Gastroesophageal sphincter (tissue), 4 donors: ENCODE data around the gene COL7A1. TPM values are rescaled to one million over a fixed set of nuclear protein-coding genes. Genes with fewer than 3 reads are reported as not detected.

ENCODE experiments used
- ATAC-seq: fragments of 150-250 bp; one replicate; pipeline ENCODE4 v1.9.1; 2016; ENCODE audit warnings: mild to moderate bottlenecking, moderate library complexity
- H3K27ac ChIP-seq, 4 donors: fragments of 200-600 bp; sonication (generic) in 3 of 4; 1 replicate in 3 of 4; 2 replicates in 1 of 4; pipeline ENCODE4 v1.5.1; 2016 to 2019
- H3K27me3 ChIP-seq: fragments of 200-600 bp; sonication (generic); one replicate; pipeline ENCODE4 v1.5.1; 2019
- H3K36me3 ChIP-seq, 2 donors: fragments of 200-600 bp; sonication (generic); one replicate each; pipeline ENCODE4 v1.5.1; 2019; ENCODE audit warnings: control low read depth in 1 of 2
- H3K4me1 ChIP-seq, 3 donors: fragments of 200-600 bp; sonication (generic); 1 replicate in 2 of 3; 2 replicates in 1 of 3; pipeline ENCODE4 v1.5.1; 2016 to 2019; ENCODE audit warnings: control low read depth in 2 of 3
- H3K4me3 ChIP-seq, 2 donors: fragments of 200-600 bp; sonication (generic); one replicate each; pipeline ENCODE4 v1.5.1; 2019; ENCODE audit warnings: mild to moderate bottlenecking in 1 of 2, moderate library complexity in 1 of 2
- H3K9me3 ChIP-seq, 3 donors: fragments of 200-600 bp; sonication (generic); one replicate each; pipeline ENCODE4 v1.5.1; 2017 to 2019; ENCODE audit warnings: control low read depth in 2 of 3
- EP300 ChIP-seq: sonication (generic); formaldehyde crosslinking; IDR thresholded peaks from one replicate; pipeline ENCODE4 v1.6.1; 2017; ENCODE audit warnings: antibody characterized with exemption, mild to moderate bottlenecking
- POLR2A ChIP-seq, 2 donors: fragments of 450-650 bp; IDR thresholded peaks; one replicate each; pipeline ENCODE4 v1.6.1; 2017; ENCODE audit warnings: antibody characterized with exemption in 2 of 2, mild to moderate bottlenecking in 2 of 2, moderate library complexity in 1 of 2
- POLR2AphosphoS5 ChIP-seq: sonication (generic); formaldehyde crosslinking; IDR thresholded peaks from one replicate; pipeline ENCODE4 v1.6.1; 2017; ENCODE audit warnings: antibody characterized with exemption
- WGBS, 2 donors: methylation state at CpG; one replicate each; pipeline ENCODE4 v1.1.5; 2018; ENCODE audit warnings: low coverage in 1 of 2; 5-methylcytosine and 5-hydroxymethylcytosine counted together
- total RNA-seq, 4 donors: library from RNA; depleted of rRNA; stranded (reverse); fragments of >200 nt; gene quantifications; one replicate each; pipeline ENCODE4 v1.1.0, GENCODE V29; 2016
- TF ChIP-seq, protein P1 (sequence below), 4 experiments: fragments of 200-600 bp in 2 of 4; fragments of 450-650 bp in 2 of 4; sonication (generic) in 1 of 4; IDR thresholded peaks; one replicate each; pipeline ENCODE4 v1.5.1; 2017 to 2019; ENCODE audit warnings: antibody characterized with exemption in 4 of 4, mild to moderate bottlenecking in 2 of 4, moderate library complexity in 2 of 4

Gene COL7A1
- total RNA-seq, 4 donors from 2014 or later: 1.7 to 3.9 (median 1.9) TPM

DNA sequence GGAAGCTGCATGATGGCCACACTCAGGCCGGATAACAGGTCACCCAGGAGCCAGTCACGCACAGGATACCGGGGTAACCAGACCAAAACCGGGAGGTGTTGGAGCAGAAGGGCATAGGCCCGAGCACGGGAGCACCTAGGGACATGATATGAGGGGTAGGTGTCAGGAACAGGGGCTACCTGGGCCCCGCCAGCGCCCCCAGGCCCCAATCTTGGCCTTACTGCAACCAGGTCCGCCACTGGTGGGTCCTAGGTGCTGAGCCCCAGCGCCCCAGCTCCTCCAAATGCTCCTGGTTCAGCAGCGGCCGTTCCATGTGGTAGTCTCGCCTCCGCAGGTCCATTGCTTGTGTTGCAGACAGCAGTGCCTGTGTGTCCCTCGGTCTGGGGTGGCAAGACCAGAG lies 38.1 kb upstream of the COL7A1 start:
- Histone ChIP-seq H3K4me3 (no peak overlapping the region), H3K9me3 (no peaks in the 10 kb centered on the region), H3K27me3 (no peaks in the 10 kb centered on the region), H3K36me3 (peaks cover 0 to 52% of the 10 kb centered on the region in 2 donors), H3K27ac (no peak overlapping the region), H3K4me1 (peaks cover 0 to 25% (median 18%) of the 10 kb centered on the region in 3 donors)
- ATAC-seq: no peak
- TF ChIP-seq EP300: no peak
- TF ChIP-seq POLR2AphosphoS5: no peak
- TF ChIP-seq, protein P1, sequence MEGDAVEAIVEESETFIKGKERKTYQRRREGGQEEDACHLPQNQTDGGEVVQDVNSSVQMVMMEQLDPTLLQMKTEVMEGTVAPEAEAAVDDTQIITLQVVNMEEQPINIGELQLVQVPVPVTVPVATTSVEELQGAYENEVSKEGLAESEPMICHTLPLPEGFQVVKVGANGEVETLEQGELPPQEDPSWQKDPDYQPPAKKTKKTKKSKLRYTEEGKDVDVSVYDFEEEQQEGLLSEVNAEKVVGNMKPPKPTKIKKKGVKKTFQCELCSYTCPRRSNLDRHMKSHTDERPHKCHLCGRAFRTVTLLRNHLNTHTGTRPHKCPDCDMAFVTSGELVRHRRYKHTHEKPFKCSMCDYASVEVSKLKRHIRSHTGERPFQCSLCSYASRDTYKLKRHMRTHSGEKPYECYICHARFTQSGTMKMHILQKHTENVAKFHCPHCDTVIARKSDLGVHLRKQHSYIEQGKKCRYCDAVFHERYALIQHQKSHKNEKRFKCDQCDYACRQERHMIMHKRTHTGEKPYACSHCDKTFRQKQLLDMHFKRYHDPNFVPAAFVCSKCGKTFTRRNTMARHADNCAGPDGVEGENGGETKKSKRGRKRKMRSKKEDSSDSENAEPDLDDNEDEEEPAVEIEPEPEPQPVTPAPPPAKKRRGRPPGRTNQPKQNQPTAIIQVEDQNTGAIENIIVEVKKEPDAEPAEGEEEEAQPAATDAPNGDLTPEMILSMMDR (IDR thresholded peaks at IDR 0.05): no peak
- no peak for TF ChIP-seq POLR2A (IDR thresholded peaks at IDR 0.05)
- WGBS, 2 donors: no CpG with 5 or more reads among the region's 15 CpGs

DNA sequence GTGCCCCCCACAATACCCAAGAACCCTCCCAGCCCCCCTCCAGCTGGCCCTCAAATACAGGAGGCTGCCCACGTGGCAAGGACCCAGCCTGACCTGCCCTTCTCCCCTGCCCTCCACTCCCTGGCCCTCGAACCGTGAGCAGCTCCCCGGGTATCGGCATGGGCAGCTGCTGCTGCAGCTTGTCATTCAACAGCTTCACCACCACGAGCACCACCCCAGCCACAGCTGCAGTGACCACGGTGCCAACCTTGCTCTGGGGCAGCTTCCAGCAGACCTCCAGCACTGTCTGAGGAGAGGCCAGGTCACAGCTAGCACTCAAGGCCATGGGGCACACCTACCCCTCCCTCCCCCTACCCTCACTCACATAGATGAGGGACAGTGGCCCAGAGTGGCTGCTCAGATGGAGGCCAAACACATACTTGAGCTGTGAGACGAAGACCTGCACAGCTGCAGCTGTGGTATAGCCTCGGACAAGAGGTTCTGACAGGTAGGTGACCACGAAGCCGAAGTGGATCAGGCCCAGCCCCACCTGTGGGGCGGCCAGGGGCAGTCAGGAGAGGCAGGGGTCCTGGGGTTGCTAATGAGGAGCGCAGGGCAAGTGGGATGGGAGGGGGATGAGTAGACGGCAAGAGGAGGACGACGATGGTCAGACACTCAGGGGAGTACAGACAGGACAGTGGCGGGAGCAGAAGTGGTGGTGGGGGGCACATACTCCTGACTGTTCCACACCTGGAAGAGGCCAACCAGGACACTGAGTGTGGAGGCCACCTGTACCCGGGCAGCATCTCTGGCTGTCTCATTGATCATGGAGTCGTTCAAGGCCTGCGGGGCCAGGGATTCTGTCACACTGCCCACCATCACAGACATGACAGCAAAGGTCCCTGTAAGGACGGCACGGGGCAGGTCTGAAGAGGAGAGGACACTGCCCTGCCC lies 36.7 kb upstream of the COL7A1 start:
- Histone ChIP-seq H3K36me3 (peaks cover 0 to 66% of the 10 kb centered on the region in 2 donors), H3K4me1 (peaks cover 0 to 25% (median 18%) of the 10 kb centered on the region in 3 donors), H3K27me3 (no peaks in the 10 kb centered on the region), H3K9me3 (no peaks in the 10 kb centered on the region), H3K4me3 (no peak overlapping the region), H3K27ac (no peak overlapping the region)
- ATAC-seq: no peak
- 88% methylated on average over 9 to 14 of the region's 22 CpGs for WGBS, 2 donors
- TF ChIP-seq EP300 (no peak), POLR2A (IDR thresholded peaks at IDR 0.05) (no peak), POLR2AphosphoS5 (no peak)
- TF ChIP-seq, protein P1 (IDR thresholded peaks at IDR 0.05): no peak

DNA sequence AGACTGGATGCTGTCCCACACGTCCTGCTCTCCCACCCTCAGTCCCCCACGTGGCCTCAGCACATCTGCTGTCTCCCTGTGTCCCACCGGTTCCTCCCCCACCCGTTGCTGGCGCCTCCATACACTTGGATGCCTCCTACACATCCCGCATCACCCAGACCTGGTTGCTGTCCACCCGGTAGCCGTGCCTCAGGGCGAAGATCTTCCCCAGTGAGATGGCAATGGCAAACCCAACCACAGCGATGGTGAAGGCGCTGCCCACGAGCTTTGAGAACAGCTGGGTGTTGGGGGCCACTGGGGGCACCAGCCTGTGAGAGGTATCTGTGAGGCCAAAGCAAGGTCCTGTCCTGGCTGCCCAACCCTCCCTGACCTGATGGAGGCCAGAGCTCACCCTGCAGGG lies 35.7 kb upstream of the COL7A1 start:
- TF ChIP-seq POLR2A (IDR thresholded peaks at IDR 0.05): no peak
- no peak for TF ChIP-seq EP300
- no peak for TF ChIP-seq POLR2AphosphoS5
- TF ChIP-seq, protein P1 (IDR thresholded peaks at IDR 0.05): no peak
- 82 to 83% methylated on average over 3 to 5 of the region's 12 CpGs for WGBS, 2 donors
- Histone ChIP-seq H3K27ac (no peak overlapping the region), H3K36me3 (peaks cover 0 to 76% of the 10 kb centered on the region in 2 donors), H3K27me3 (no peaks in the 10 kb centered on the region), H3K4me3 (no peak overlapping the region), H3K9me3 (no peaks in the 10 kb centered on the region), H3K4me1 (peaks cover 0 to 15% (median 11%) of the 10 kb centered on the region in 3 donors)
- ATAC-seq: no peak

DNA sequence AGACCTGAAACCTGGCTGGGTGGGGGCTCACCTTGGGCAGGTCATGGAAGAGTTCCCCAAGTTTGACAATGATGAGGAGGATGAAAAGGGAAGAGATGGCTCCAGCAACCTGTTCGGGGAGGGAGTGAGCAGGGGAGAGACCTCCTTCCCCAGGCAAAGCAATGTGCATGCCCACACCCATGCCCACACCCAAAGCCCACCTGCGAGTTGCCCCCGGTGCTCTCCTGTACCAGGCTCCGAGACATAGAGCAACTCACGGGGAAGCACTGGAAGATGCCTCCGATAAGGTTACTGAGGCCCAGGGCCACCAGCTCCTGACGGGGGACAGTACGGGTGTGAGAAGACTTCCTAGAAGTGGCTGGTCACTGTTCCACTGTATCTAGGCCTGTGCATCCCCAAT lies 35.3 kb upstream of the COL7A1 start:
- whole genome bisulfite sequencing, 2 donors: 72 to 90% methylated on average over 2 to 3 of the region's 8 CpGs
- Histone ChIP-seq H3K27me3 (no peaks in the 10 kb centered on the region), H3K36me3 (peaks cover 0 to 80% of the 10 kb centered on the region in 2 donors), H3K27ac (no peak overlapping the region), H3K9me3 (no peaks in the 10 kb centered on the region), H3K4me1 (peaks cover 0 to 14% (median 10%) of the 10 kb centered on the region in 3 donors), H3K4me3 (no peak overlapping the region)
- TF ChIP-seq POLR2AphosphoS5 (no peak), EP300 (no peak), POLR2A (IDR thresholded peaks at IDR 0.05) (no peak)
- TF ChIP-seq, protein P1 (IDR thresholded peaks at IDR 0.05): no peak
- ATAC-seq: no peak
